Placental pericyte (primary cell): ENCODE data around the gene POLR2L. TPM values are rescaled to one million over a fixed set of nuclear protein-coding genes. Genes with fewer than 3 reads are reported as not detected.

Source experiments
- small RNA-seq: library from RNA; depleted of rRNA; stranded (forward); fragments of <200 nt; gene quantifications from one replicate; pipeline ENCODE3, GENCODE V24; 2012; ENCODE audit warnings: low replicate concordance
- total RNA-seq: library from RNA; depleted of rRNA; stranded (reverse); fragments of >200 nt; gene quantifications from 2 replicates; pipeline ENCODE4 v1.2.3, GENCODE V29; 2012

POLR2L gene
- total RNA-seq = 55.6 and 107 TPM in 2 replicates

GRCh38 chr11:842370-843002 lies at the start of gene POLR2L, which contains the start of gene TSPAN4:
Gene POLR2L, minus strand, starts transcription at chr11:842529. Its CDS starts 21 bp downstream, at chr11:842508.
Gene TSPAN4, plus strand, starts transcription at chr11:842852. Its CDS starts 7,453 bp downstream, at chr11:850305.

GRCh38 chr11:832529-833113 lies 9.7 kb downstream of the POLR2L start, which contains the start of gene CD151:
Gene CD151, plus strand, starts transcription at chr11:832952. Its CDS starts 3,118 bp downstream, at chr11:836070.

GRCh38 chr11:827897-828192 lies 14.5 kb downstream of the POLR2L start, which contains the start of gene CRACR2B:
Gene CRACR2B, plus strand, starts transcription at chr11:827919. Its CDS starts 689 bp downstream, at chr11:828608.

GRCh38 chr11:818396-819128 lies 23.8 kb downstream of the POLR2L start, which contains the start of gene PNPLA2:
Gene PNPLA2, plus strand, starts transcription at chr11:818914. Its CDS starts 805 bp downstream, at chr11:819719.

GRCh38 chr11:809287-810039 lies 32.9 kb downstream of the POLR2L start, which contains the start of gene RPLP2:
Gene RPLP2, plus strand, starts transcription at chr11:809967. Its CDS starts 268 bp downstream, at chr11:810235.

GRCh38 chr11:798093-798713 lies 44.1 kb downstream of the POLR2L start, which contains the start of gene SLC25A22:
Gene SLC25A22, minus strand, starts transcription at chr11:798281. Its CDS starts 3,275 bp downstream, at chr11:795006.

GRCh38 chr11:789943-790342 lies 52.4 kb downstream of the POLR2L start, which contains the start of gene CEND1:
Gene CEND1, minus strand, starts transcription at chr11:790090. Its CDS starts 1,514 bp downstream, at chr11:788576.

Small RNA genes lying within 50 kb of the gene (small RNA-seq; reads per million reads assigned to genes)
- not detected for gene SNORA52

Other genes with a start within 250 kb of the POLR2L start
- gene IRF7, start 226.6 kb downstream of the POLR2L start, total RNA-seq = 9.3 and 17.9 TPM in 2 replicates
- not detected in 2 replicates for gene CDHR5, start 217.6 kb downstream of the POLR2L start, total RNA-seq
- gene SCT, start 215.3 kb downstream of the POLR2L start, total RNA-seq = not detected in 2 replicates
- 0.22 TPM in 1 of 2 replicates, not detected in the other for gene DRD4, start 205.3 kb downstream of the POLR2L start, total RNA-seq
- 29.1 and 39.2 TPM in 2 replicates for gene DEAF1, start 147.3 kb downstream of the POLR2L start, total RNA-seq
- 7.0 and 14.6 TPM in 2 replicates for gene TMEM80, start 146.7 kb downstream of the POLR2L start, total RNA-seq
- gene EPS8L2, start 136.3 kb downstream of the POLR2L start, total RNA-seq = 51.4 and 51.7 TPM in 2 replicates
- 213 and 250 TPM in 2 replicates for gene TALDO1, start 95.1 kb downstream of the POLR2L start, total RNA-seq
- 39.9 and 53.8 TPM in 2 replicates for gene GATD1, start 65.0 kb downstream of the POLR2L start, total RNA-seq
- gene CEND1, start 52.4 kb downstream of the POLR2L start, total RNA-seq = 0.22 and 1.4 TPM in 2 replicates
- 11.2 and 23.0 TPM in 2 replicates for gene SLC25A22, start 44.2 kb downstream of the POLR2L start, total RNA-seq
- 8.1 and 8.6 TPM in 2 replicates for gene PIDD1, start 37.3 kb downstream of the POLR2L start, total RNA-seq
- 123 and 310 TPM in 2 replicates for gene RPLP2, start 32.6 kb downstream of the POLR2L start, total RNA-seq
- gene PNPLA2, start 23.6 kb downstream of the POLR2L start, total RNA-seq = 24.9 and 51.9 TPM in 2 replicates
- gene CRACR2B, start 14.6 kb downstream of the POLR2L start, total RNA-seq = 0.66 and 1.4 TPM in 2 replicates
- gene CD151, start 9.6 kb downstream of the POLR2L start, total RNA-seq = 283 and 431 TPM in 2 replicates
- gene TSPAN4, start 323 bp upstream of the POLR2L start, total RNA-seq = 186 and 224 TPM in 2 replicates
- gene CHID1, start 68.3 kb upstream of the POLR2L start, total RNA-seq = 49.0 and 71.1 TPM in 2 replicates
- gene AP2A2, start 83.3 kb upstream of the POLR2L start, total RNA-seq = 49.9 and 61.4 TPM in 2 replicates
- not detected in 2 replicates for gene MUC6, start 194.2 kb upstream of the POLR2L start, total RNA-seq
- not detected in 2 replicates for gene MUC2, start 232.3 kb upstream of the POLR2L start, total RNA-seq